ENCODE results near the gene CAPN10.

DNA sequence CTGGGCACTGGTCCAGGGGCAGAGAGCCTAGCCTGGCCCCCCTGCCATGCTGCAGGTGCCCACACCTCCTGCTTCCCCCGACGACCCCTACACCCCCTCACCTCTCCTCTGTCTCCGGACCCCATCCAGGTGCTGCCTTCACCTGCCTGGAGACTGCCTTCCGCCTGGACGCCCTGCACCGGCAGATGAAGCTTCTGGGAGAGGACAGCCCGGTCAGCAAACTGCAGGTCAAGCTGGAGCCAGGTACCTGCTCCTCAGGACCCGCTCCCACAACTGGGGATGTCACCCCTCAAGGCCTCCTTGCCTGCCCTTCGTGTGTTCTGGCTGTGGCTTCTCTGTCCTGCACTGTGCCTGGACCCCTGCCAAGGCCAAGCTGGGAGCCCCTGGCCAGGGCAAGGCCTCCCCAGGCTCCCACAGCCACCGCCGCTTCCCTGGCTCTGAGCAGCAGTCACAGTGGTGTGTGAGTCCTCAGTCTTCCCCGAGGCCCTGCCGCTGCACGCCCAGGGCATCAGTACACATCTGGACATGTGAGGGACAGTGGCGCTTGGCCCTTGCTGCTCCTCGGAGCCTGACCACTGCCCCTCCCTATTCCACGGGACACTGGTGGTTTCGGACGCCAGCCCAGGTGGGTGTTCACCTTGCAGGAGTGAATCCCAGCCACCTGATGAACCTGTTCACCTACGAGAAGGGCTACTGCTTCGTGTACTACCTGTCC, 12.0 kb upstream of the CAPN10 start:
- TF ChIP-seq EZH2 (IDR thresholded peaks at IDR 0.05; ENCODE audit: insufficient read depth, poor library complexity, severe bottlenecking) (no peak), EZH2phosphoT487 (IDR thresholded peaks at IDR 0.05; ENCODE audit: insufficient read depth, low read depth) (no peak)

Data from GM23248 (cell line).